GM18909 (cell line): ENCODE measurements around the gene GOLPH3.
"Not testable (repeated sequence)": the region's sequence is repeated elsewhere in the genome, so short reads cannot be mapped to it uniquely, and the experiment has no call there.

Experiments used
- ATAC-seq: cut with Tn5 transposase; IDR thresholded peaks from one replicate; pipeline ENCODE4 v1.9.1; 2021; ENCODE audit warnings: mild to moderate bottlenecking; ENCODE audit not compliant: unreplicated experiment, poor library complexity

Gene GOLPH3

DNA sequence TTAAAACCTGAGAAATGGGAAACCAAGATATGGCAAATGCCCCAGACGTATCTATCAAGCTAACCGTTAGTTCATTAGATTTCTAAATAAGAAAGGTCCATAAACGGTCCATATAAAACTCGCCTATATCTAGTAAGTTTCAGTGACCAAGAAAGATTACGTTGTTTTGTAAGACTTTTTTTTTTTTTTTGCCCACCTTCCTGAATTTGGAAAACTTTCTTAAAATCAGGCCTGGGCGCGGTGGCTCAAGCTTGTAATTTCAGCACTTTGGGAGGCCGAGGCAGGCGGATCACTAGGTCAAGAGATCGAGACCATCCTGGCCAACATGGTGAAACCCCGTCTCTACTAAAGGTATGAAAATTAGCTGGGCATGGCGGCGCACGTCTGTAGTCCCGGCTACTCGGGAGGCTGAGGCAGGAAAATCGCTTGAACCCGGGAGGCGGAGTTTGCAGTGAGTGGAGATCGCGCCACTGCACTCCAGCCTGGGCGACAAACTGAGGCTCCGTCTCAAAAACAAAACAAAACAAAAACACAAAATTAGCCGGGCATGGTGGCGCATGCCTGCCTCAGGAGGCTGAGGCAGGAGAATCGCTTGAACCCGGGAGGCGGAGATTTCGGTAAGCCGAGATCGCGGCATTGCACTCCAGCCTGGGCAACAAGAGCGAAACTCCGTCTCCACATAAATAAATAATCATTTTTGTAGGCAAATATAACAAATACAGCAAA is 1.8 kb downstream of the GOLPH3 start:
- ATAC-seq = not testable (repeated sequence)

DNA sequence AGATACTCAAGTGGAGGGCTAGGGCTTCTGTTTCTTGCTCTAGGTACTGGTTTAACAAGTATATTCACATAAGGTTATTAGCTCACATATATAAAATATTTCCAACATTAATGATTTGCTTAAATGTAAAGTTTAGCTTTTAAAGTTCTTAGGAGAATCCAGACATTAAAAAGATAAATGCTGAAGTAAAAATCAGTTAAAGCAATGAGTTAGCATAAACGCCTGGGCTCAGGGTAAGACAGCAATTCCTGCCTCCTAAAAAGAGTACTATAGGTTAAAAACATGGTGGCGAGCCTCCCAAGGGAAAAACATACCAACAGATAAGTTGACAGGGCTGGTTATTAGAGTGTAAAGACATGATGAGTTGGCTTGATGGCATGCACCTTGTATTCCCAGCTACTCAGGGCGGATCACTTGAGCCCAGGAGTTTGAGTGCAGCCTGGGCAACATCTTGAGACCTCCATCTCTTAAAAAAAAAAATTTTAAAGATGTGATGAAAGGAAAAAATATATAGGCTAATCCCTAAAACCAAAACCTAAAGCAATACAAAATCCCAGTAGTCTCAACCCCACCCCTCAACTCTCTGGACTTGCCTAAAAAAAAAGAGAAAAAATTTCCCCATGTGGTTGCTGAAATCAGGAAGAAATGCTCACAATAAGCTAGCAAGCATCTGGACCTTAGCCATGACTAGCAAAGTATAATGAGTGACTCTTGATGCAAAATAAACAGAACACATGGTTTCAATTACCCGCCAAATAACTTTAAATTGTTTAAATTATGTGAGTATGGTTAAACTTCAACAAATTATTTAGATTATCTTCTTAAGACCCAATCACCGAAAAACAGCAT is 3.6 kb downstream of the GOLPH3 start:
- no peak for ATAC-seq

DNA sequence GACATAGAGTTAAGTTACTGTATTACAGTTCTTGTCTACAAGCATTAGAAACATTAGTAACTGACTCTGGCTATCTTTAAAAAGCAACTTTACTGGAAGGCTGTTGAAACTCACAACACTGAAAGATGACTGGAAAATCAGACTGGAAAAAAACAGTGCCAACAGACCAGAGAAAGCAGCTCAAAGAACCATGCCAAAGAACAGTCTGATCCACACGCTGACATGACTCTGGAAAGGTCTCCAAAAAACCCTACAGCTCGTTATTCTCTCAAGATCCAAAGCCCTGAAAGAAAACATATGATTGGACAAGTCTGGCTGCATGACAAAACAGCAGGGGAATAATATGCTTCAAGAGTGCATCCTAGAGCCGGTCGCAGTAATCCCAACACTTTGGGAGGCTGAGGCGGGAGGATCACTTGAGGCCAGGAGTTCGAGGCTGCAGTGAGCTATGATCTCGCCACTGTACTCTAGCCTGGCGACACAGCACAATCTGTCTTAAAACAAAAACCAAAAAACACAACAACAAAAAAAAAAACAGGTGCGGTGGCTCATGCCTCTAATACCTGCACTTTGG is 5.6 kb downstream of the GOLPH3 start:
- no peak for ATAC-seq

DNA sequence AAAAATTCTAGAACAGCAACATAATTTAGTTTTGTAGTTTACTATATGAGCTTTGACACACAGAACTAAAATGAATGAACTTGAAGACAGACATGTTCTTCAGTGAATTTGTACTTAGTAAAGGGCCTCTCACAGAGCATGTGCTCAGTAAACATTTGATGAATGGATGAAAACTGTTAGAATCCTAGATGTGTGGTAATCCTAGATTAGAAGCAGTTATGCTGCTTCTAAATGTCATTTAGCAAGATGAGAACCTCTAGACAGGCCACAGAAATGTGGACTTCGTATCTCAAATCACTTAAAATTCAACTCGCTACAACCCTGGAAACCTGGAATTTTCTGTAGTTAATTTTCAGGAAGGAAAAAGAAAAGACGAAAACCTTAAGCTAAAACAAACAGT is 8.5 kb downstream of the GOLPH3 start:
- ATAC-seq = no peak

DNA sequence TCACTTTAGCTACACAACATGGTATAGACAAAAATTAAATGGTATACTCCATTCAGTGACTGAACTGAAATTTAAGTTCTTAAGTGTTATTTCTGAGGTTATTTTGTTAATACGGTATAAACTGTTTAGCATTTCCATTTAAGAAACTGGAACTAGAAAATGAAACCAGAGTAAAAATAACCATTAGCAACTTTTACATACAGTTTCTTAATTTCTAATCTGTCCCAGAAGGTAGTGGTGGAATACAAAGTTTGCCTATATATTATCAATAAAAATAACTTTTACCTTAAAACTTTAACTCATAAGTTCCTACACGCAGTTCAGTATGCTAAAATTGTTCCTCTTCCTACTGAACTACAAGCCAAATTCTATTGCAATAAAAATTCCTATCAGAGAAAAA is 10.3 kb downstream of the GOLPH3 start:
- no peak for ATAC-seq

DNA sequence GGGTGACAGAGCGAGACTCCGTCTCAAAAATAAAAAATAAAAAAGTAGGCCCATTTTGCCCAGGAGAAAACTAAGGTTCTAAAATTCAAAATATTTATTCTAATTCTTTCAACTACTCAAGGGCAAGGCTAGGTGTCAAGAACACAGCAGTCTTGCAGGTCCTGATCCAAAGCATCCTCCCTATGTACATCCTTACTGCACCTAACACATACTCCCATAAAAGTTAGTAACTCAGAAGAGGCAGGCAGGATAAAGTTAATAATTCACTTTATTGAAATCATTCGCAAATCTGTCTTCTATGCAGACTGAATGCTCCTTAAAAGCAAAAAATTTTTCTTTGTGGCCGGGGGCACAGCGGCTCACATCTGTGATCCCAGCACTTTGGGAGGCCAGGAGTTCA is 11.1 kb downstream of the GOLPH3 start:
- no peak for ATAC-seq

DNA sequence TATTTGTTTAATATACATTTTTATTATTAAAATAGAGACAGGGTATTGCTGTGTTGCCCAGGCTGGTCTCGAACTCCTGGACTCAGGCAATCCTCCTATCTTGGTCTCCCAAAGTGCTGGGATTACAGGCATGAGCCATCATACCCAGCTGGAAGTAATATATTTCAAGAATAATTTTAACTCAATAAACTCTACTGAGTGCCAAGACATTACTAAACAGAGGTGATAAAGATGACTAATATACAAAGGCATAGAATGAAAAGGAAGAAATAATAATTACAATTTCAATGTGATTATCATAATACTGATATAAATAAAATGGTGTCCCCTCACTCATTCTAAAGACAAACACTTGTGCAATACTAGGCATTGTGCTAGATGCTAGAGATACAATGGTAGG is 13.9 kb downstream of the GOLPH3 start:
- no peak for ATAC-seq

DNA sequence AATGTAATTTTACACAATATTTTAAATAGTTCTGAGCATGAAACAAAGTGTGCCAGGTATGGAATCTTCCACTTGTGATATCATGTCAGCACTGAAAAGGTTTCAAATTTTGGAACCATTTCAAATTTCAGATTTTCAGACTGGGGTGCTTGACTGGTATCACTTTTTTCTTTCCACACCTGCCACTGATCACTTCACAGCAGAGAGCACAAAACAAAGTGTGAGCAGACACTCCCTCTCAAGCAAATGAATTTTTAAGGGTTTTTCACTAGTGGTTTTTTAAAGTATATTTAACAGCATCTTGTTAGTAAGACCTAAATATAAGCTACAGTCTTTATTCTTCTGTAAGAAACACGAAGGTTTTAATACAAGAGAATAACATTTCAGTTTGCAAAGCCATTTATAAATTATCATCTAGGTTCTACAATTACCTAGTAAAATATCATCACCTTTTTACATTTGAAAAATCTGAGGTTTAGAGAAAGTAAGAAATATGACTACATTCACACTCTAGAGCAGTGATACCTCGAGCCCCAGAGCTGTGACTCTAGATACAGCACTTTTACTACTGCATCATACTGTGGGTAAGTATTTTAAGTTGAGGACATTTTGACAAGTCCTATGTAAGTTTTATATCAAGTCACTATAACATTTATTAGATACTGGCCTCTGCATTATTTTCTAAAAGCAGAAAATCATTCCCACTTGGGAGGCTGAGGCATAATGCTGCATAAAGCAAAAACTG is 14.6 kb downstream of the GOLPH3 start:
- no peak for ATAC-seq

DNA sequence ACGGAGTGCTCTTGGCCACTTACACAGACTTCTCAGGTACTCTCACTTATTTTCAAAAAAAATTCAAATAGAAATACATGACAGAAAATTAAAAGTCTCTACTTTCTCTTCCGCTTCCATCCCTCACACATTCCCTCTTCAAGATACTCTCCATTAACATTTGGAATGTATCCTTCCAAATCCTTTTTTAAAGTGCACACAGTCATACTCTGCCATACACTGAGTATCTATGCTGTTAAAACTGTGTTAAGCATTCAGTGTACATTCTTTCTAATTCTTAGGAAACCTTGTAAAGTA is 15.5 kb downstream of the GOLPH3 start:
- no peak for ATAC-seq

DNA sequence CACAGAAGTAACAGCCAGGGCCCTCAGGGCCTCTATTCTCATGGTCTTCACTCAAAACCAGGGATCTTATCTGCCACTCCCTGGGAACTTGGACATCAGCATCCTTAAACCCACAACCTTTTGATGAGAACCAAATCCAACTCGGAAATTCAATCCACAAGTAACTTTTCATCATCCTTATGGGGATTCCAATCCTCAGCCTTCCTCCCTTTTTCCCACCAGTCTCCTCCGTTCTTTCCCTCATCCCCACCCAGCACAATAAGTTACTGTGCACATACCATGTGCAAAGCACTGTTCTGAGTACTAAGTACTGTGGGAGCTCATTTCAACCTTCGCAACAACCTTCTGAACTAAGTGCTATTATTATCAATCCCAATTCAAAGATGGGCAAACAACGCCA is 17.0 kb downstream of the GOLPH3 start:
- ATAC-seq = no peak

DNA sequence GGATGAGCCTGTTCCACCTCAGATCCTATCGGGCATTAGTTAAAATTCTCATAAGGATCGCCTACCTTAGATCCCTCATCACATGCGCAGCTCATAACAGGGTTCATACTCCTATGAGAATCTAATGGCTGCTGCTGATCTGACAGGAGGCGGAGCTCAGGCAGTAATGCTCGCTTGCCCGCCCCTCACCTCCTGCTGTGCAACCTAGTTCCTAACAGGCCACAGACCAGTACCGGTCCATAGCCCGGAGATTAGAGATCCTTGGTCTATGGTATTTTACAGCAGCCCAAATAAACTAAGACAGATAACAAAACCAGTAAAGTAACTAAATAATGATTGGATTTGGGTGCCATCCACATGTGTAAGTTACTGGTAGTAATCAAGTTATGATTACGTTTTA is 17.5 kb downstream of the GOLPH3 start:
- ATAC-seq = no peak

DNA sequence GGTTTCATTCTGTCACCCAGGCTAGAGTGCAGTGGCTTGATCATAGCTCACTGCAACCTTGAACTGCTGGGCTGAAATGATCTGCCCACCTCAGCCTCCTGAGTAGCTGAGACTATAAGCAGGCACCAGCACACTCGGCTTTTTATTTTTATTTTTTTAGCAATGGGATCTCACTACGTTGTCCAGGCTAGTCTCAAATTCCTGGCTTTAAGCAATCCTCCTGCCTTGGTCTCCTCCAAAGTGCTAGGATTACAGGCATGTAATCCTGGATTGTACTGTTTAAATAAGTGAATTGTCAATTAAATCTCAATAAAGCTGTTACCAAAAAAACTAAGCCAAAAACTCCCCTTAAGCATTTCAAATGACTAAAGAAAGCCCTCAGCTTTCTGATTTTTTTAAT is 18.9 kb downstream of the GOLPH3 start:
- ATAC-seq = no peak

DNA sequence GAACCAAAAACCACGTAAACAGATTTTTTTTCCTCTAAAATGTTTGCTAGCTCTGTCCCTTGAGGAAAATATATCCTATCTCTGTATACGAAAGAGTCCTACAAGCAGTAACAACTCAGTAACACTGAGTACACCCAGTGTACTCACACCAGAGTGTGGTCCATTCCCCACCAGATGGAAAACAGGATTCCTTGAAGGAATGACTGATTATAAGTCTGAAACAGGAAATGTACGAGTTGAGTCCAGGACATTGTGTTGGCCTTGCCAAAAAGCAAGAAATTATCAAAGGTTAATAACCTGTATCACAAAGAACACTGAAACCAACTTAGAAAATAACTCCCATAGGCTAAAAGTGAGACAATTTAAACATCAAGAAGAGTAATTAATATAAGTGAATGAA is 20.4 kb downstream of the GOLPH3 start:
- no peak for ATAC-seq

DNA sequence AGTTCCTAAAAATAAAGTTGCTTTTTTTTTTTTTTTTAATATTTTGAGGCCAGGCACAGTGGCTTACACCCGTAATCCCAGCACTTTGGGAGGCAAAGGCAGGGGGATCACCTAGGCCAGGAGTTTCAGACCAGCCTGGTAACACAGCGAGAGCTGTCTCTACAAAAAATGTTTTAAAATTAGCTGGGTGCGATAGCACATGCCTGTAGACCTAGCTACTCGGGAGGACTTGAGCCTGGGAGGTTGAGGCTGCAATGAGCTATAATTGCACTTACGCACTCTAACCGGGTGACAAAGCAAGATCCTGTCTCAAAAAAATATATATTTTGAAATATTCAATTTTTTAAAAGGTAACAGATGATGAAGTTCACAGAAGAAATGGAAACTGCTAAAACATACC is 22.9 kb downstream of the GOLPH3 start:
- no peak for ATAC-seq

DNA sequence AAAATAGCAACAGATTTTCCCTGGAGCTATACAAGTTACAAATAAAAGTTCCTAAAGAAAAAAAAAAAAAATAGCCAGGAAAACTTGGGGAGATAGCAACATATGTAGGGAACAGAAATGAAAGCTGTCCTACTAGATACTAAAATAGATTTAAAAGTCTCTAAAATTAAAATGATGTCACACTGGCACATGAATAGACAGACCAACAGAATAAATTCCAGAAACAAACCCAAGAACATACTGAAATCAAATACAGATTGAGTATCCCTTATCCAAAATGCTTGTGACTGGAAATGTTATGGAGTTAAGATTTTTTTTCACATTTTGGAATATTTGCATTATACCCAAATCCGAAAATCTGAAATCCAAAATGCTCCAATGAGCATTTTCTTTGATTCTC is 23.8 kb downstream of the GOLPH3 start:
- ATAC-seq = no peak

DNA sequence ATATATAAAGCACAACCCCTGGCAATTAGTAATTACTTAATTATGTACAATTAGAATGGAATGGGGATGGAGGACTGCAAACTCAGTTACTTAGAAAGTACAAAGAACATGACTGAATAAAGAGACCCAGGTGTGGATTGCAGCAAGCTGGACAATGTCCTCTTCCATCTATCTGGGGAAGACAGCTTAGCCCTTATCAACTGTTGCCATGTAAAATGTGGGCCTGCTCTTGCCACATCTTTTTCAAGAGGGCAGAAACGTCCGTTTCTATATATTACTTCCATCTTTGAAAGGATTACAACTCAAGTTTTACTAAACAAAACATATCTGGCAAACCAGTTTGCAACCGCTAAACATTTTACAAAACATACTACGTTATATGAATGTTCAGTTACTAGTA is 26.2 kb downstream of the GOLPH3 start:
- no peak for ATAC-seq

DNA sequence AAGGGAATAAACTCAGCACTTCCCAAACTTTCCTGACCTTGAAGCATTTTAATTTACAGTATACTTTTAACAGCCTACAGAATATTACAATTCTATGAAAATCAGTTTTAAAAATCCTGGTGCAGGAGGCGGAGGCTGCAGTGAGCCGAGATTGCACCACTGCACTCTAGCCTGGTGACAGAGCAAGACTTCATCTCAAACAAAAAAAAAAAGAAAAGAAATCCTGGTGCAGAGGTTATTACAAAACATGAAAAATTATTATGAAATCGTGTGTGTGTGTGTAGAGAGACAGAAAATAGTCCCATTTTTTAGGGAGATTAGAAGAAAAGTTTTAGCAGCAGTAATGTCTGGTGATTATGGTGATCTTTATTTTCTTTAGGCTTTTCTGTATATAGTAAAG is 26.9 kb downstream of the GOLPH3 start:
- no peak for ATAC-seq

DNA sequence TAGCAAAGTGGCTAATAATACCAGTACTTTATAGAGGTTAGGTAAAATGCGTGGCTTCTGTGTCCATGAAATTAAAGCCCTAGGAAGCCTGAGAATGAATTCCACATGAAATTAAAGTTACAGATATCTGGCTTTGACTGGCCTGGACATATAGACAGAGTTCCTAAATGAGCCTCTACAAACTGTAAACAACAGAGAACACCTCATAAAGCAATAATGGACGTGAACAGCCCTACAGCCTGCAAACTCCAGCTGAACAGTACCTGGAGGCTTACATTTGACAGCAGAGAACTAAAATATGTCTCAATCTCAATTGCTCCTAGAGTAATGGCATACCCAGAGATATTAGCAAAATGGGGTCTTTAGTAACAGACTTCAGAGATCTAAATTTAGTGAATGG is 28.7 kb downstream of the GOLPH3 start:
- ATAC-seq = no peak

DNA sequence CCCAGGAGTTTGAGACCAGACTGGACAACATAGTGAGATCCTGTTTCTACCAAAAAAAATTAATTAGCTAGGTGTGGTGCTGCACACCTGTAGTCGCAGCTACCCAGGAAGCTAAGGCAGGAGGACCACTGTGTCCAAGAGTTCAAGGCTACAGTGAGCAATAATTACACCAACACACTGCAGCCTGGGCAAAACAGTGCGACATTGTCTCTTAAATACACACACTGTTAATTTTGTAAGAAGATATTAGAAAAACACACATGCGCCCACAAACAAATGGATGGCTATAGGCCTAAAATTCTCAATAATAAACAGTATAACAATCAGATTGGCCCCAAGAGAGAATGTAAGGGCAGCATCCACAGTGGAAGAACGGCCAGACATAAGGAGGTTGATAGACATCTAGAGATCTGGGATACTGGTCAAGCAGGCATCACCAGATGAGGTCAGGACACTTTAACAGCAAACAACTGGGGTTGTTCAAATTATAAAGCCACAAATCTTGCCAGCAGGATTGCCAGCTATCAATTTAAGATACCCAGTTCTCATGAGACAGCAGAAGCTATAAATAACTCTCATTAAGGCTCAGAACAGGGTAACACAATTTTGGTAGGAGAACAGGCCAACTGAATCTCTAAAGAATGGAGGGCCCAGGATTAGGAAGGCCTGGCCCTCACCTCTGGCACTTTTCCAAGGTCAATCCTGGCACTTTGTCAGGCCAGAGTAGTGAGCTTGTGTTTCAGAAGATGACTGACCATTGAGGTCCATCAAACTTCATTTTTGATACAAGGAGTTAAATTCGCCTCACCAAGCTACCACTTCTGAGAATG is 29.5 kb downstream of the GOLPH3 start:
- ATAC-seq = no peak
